Neuron (in vitro differentiated cells): Measurements from ENCODE around the gene SF3A2.
A peak's percentile ranks its signal among the peaks of the same experiment; 100 is the strongest.
"Not testable (repeated sequence)": the region's sequence is repeated elsewhere in the genome, so short reads cannot be mapped to it uniquely, and the experiment has no call there.

Experiments
- H2AFZ ChIP-seq: one replicate; pipeline ENCODE4 v1.6.1; 2013; ENCODE audit warnings: low read depth, mild to moderate bottlenecking, inconsistent platforms, low read length, moderate library complexity
- H3K27me3 ChIP-seq: one replicate; pipeline ENCODE4 v1.6.1; 2013; ENCODE audit warnings: low read length; ENCODE audit not compliant: insufficient read depth
- H3K36me3 ChIP-seq: one replicate; pipeline ENCODE4 v1.6.1; 2013; ENCODE audit warnings: low read length; ENCODE audit not compliant: insufficient read depth
- H3K4me1 ChIP-seq: one replicate; pipeline ENCODE4 v1.6.1; 2013; ENCODE audit warnings: low read length; ENCODE audit not compliant: insufficient read depth
- H3K4me3 ChIP-seq: 2 replicates; pipeline ENCODE4 v1.5.1; 2013; ENCODE audit warnings: mild to moderate bottlenecking, low read length, moderate library complexity
- H3K9me3 ChIP-seq: one replicate; pipeline ENCODE4 v1.6.1; 2013; ENCODE audit warnings: low read length

Gene SF3A2

DNA sequence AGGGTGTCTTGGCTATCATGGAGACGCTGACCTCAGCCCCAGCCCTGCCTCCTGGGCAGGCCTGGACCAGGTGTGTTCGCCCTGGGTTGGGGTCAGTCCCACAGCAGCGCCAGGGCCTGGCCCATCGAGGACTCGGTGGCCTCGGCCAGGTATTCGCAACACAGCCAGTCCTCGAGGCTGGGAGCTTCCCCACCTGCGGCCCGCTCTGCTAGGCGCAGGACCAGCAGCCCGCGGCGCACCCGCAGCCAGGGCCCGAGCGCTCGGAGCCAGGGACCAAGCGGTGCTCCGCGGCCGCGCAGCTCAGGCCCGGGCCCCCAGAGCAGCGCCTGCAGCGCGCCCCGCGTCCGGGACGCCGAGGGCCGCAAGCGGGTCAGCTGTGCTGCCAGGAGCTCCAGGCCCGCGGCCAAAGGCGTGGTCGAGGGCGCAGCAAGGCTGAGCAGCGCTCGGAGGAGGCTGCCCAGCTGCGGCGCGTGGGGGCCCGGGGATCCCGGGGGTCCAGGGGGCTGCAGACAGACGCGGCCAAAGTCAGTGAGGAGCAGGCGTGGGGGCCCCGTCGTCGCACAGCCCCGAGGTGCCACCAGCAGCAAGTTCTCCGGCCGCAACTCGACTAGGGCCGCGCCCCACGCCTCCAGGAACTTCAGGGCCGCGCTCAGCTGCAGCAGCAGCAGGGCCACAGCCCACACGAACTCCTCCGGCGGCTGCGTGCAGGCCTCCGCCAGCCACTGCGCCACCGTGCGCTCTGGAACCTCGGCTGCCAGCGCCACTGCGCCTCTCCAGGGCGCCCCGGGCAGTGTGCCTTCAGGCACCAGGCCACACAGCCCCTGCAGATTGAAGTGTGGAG, 39.2 kb downstream of the SF3A2 start:
- Histone ChIP-seq H3K4me1 (peaks cover 22% of the 10 kb centered on the region), H2AFZ (no peak overlapping the region), H3K27me3 (no peaks in the 10 kb centered on the region), H3K36me3 (peaks cover 22% of the 10 kb centered on the region), H3K9me3 (no peaks in the 10 kb centered on the region), H3K4me3 (no peak overlapping the region)

- Histone ChIP-seq H2AFZ (no peak overlapping the region), H3K9me3 (no peaks in the 10 kb centered on the region), H3K36me3 (peaks cover 18% of the 10 kb centered on the region), H3K4me3 (no peak overlapping the region), H3K27me3 (no peaks in the 10 kb centered on the region), H3K4me1 (peaks cover 18% of the 10 kb centered on the region)
These were observed 39.9 kb downstream of the SF3A2 start for GRCh38 chr19:2276429-2276986.

DNA sequence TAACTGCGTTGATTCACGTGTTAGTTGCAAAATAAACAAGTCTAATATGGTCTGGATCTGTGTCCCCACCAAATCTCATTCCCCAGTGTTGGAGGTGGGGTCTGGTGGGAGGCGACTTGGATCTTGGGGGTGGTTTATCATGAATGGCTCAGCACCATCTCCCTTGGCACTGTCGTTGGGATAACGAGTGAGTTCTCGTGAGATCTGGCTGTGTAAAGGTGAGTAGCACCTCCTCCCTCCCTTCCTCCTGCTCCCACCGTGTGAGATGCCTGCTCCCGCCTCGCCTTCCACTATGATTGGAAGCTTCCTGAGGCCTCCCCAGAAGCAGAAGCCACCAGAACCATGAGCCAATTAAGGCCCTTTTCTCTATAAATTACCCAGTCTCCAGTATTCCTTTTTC, 40.5 kb downstream of the SF3A2 start:
- peaks cover 15% of the 10 kb centered on the region for H3K36me3 ChIP-seq
- no peaks in the 10 kb centered on the region for H3K27me3 ChIP-seq
- H3K9me3 ChIP-seq = no peaks in the 10 kb centered on the region
- no peak overlapping the region for H3K4me3 ChIP-seq
- peaks cover 20% of the 10 kb centered on the region for H3K4me1 ChIP-seq
- no peak overlapping the region for H2AFZ ChIP-seq

DNA sequence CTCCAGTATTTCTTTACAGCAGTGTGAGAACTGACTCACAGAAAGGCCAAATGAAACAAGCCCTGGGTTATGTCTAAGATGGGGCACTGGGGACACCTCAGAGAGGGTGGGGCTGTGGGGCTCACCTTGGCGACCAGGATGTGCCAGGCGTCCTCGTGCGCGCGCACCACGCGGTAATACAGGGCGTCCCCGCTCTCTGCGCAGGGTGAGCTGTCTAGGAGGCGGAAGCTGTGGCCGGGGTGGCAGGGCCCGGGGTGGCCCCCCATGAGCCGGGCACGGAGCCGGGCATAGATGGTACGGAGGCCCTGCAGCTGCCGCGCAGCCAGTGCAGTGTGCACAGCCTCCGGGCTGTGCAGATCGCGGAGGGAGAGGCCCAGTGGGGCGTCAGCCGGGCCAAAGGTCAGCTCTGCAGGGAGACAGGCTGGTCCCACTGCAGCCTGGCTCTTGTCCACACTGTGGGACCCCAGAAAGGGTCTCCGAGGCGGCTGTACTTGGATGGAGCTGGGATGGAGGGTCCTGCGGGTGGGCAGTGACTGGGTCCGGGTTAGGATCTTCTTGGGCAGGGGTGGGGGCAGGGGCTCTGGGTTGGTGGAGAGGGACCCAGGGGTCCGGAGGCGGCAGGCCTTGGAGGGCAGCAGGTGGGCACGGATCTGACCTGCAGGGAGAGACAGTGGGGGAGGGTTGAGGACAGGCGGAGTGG, 42.0 kb downstream of the SF3A2 start:
- H3K4me1 ChIP-seq = peaks cover 19% of the 10 kb centered on the region
- no peaks in the 10 kb centered on the region for H3K27me3 ChIP-seq
- no peaks in the 10 kb centered on the region for H3K9me3 ChIP-seq
- no peak overlapping the region for H2AFZ ChIP-seq
- no peak overlapping the region for H3K4me3 ChIP-seq
- H3K36me3 ChIP-seq = peaks cover 2% of the 10 kb centered on the region

- H3K9me3 ChIP-seq = no peaks in the 10 kb centered on the region
- no peaks in the 10 kb centered on the region for H3K27me3 ChIP-seq
- H3K4me1 ChIP-seq = peaks cover 12% of the 10 kb centered on the region
- no peaks in the 10 kb centered on the region for H3K36me3 ChIP-seq
- no peak overlapping the region for H3K4me3 ChIP-seq
- no peak overlapping the region for H2AFZ ChIP-seq
These were observed 44.1 kb downstream of the SF3A2 start for GRCh38 chr19:2280633-2281264.

- peaks cover 12% of the 10 kb centered on the region for H3K4me1 ChIP-seq
- H3K4me3 ChIP-seq, H3K9me3 ChIP-seq, H3K27me3 ChIP-seq, H3K36me3 ChIP-seq: not testable (repeated sequence)
- H2AFZ ChIP-seq = peak overlapping the region; percentile 51
These were observed 44.8 kb downstream of the SF3A2 start for GRCh38 chr19:2281265-2282061.

DNA sequence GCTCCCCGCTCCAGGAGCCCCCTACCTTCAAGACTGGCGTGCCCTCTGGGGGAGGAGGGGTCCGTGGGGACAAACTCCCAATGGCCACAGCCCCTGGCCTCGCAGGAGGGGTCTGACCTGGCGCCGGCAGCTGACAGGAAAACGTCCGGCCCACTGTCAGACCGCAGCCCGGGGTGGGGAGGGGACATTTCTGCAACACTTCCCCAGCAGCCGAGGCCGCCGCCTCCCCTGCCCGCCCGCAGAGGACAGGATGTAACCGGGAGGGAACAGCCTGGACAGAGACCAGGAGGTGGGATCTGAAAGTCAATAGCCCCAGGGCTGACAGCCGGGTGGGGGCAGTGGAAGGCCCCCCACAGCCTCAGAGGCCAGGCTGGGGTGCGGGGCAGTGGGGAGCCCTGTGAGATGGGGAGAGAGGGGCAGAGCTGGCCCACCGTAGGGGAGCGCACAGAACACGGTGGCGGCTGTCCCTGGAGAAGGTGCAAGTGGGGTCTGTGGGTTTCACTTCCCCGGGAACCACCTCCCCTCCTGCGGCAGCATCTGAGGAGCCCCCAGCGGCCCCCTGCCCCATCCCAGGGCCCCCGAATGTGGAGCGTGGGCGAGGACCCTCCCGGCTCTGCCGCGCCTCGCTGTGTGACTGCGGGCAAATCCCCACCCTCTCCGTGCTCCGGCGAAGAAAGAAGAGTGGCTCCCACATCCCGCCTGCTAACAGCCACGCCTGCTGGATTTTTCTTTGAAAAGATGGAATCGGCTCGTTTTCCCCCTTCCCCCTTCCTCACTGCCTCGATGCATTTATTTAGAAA, 45.6 kb downstream of the SF3A2 start, which contains the start of gene PEAK3:
Gene PEAK3 (minus strand): TSS at position 114 of the 800 bp plus-strand sequence. CDS start 1,244 bp downstream, outside the sequence.
- H3K4me1 ChIP-seq = peaks cover 12% of the 10 kb centered on the region
- no peak within 1 kb of the TSS for H3K4me3 ChIP-seq
- H2AFZ ChIP-seq = peak within 1 kb of the TSS; percentile 51
- H3K9me3 ChIP-seq = no peaks in the 10 kb centered on the region
- H3K27me3 ChIP-seq = peaks cover under 1% of the 10 kb centered on the region
- H3K36me3 ChIP-seq = no peaks in the 10 kb centered on the region

GRCh38 chr19:2282862-2283237, 46.2 kb downstream of the SF3A2 start:
- Histone ChIP-seq H2AFZ (no peak overlapping the region), H3K36me3 (no peaks in the 10 kb centered on the region), H3K4me1 (peaks cover 12% of the 10 kb centered on the region), H3K27me3 (peaks cover 5% of the 10 kb centered on the region), H3K4me3 (no peak overlapping the region), H3K9me3 (no peaks in the 10 kb centered on the region)

DNA sequence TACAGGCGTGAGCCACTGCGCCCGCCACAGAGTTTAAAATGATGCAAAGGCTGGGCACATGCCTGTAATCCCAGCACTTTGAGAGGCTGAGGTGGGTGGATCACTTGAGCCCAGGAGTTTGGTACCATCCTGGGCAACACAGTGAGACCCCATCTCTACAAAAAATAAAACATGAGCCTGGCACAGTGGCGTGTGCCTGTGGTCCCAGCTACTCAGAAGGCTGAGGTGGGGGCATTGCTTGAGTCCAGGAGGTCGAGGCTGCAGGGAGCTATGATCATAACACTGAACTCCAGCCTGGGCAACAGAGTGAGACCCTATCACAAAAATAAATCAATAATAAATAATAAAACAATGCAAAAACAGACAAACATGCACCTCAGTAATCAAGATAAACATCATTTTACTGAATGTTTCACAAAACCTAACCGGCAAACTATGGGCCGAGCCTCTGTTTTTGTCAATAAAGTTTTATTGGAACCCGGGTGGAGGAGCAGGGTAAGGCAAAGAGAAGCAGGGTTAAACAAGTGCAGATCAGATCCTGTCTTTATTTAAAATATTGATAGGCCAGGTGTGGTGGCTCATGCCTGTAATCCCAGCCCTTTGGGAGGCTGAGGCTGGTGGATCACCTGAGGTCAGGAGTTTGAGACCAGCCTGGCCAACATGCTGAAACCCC, 47.3 kb downstream of the SF3A2 start:
- no peaks in the 10 kb centered on the region for H3K36me3 ChIP-seq
- H3K9me3 ChIP-seq = no peaks in the 10 kb centered on the region
- H3K4me3 ChIP-seq = no peak overlapping the region
- peaks cover 13% of the 10 kb centered on the region for H3K27me3 ChIP-seq
- H3K4me1 ChIP-seq = peaks cover 12% of the 10 kb centered on the region
- no peak overlapping the region for H2AFZ ChIP-seq

- Histone ChIP-seq H3K27me3 (peaks cover 26% of the 10 kb centered on the region), H3K9me3 (peaks cover 7% of the 10 kb centered on the region), H2AFZ (no peak overlapping the region), H3K4me3 (no peak overlapping the region), H3K4me1 (peaks cover 12% of the 10 kb centered on the region), H3K36me3 (no peaks in the 10 kb centered on the region)
These were observed 49.9 kb downstream of the SF3A2 start for GRCh38 chr19:2286402-2287140.
